GM12864 (cell line): Measurements from ENCODE around the gene ARHGEF40.
A peak's percentile ranks its signal among the peaks of the same experiment; 100 is the strongest.

ENCODE experiments used
- DNase-seq: peaks from one replicate; pipeline ENCODE4 v3.0.0-alpha.2; 2011; ENCODE audit warnings: low read depth
- H3K4me3 ChIP-seq: 2 replicates; pipeline ENCODE4 v1.5.1; 2011; ENCODE audit warnings: mild to moderate bottlenecking, low read depth, low read length, control low read depth
- TF ChIP-seq, protein P1 (sequence below): IDR thresholded peaks from 2 replicates; pipeline ENCODE4 v1.5.1; 2011; ENCODE audit warnings: low read depth, mild to moderate bottlenecking, moderate library complexity, low read length, control low read depth, inconsistent platforms; ENCODE audit errors: missing control alignments

The ARHGEF40 gene

DNA sequence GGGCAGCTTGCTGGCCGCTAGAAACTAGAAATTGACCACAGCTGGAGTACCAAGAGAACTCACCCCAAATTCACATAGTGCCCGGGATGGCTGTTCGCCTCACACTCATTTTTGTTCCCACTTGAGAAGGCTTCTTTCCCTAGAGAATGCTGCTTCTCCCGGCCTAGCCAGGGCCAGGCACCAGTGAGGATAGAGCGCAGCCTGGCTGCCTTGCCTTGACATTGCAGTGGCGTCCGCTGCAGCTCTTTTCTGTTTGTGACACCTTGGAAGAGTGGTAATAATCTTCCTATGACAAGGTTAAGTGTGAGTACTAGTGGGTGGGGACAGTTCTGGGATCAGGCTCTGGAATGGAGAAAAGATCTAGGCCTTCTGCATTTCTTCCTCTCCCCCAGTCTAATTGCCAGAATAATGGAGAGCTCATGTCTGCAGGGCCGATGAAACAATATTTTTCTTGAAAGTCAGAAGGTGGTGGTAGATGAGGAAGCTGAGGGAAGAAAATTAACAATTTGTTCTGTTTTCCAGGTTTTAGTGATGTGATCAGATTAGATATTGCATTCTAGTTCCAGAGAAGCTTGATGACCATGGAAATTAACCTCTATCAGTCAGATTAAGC lies 34.5 kb downstream of the ARHGEF40 start:
- TF ChIP-seq, protein P1, sequence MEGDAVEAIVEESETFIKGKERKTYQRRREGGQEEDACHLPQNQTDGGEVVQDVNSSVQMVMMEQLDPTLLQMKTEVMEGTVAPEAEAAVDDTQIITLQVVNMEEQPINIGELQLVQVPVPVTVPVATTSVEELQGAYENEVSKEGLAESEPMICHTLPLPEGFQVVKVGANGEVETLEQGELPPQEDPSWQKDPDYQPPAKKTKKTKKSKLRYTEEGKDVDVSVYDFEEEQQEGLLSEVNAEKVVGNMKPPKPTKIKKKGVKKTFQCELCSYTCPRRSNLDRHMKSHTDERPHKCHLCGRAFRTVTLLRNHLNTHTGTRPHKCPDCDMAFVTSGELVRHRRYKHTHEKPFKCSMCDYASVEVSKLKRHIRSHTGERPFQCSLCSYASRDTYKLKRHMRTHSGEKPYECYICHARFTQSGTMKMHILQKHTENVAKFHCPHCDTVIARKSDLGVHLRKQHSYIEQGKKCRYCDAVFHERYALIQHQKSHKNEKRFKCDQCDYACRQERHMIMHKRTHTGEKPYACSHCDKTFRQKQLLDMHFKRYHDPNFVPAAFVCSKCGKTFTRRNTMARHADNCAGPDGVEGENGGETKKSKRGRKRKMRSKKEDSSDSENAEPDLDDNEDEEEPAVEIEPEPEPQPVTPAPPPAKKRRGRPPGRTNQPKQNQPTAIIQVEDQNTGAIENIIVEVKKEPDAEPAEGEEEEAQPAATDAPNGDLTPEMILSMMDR, result peak; percentile 96
- DNase-seq, result no peak
- peak overlapping the region; percentile 79 for H3K4me3 ChIP-seq

DNA sequence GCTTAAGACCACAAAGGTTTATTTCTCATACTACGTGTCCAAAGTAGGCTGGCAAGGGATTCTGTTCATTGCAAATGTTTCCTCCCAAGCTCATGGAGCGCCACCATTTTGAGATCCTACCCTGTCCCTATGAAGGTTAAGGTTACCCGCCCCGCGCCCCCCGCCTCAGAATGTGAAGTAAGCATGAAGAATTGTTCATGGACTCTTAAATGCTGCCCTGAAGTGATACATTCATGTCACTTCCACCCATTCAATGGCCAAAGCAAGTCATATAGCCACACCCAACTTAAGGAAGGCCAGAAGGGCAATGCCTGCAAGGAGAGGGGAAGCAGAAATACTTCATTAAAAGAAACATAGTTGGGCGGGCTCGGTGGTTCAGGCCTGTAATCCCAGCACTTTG lies 35.0 kb downstream of the ARHGEF40 start:
- DNase-seq, result no peak
- TF ChIP-seq, protein P1, result no peak
- H3K4me3 ChIP-seq, result peak overlapping the region; percentile 79; the same call in 1 of the 2 replicates

DNA sequence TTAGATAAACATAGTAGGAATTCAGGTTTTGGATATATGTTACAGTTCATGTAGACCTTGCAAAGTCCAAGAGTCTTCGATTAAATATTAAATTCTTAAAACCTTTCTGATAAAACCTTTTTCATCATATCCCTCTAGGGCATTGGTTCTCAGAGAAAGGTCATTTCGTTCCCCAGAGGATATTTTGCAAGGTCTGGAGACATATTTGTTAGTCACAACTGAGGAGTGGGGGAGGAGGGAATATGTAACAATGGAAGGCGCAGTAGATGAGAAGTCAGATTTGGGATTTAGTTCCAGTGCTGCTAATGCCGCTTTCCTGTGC lies 36.0 kb downstream of the ARHGEF40 start:
- TF ChIP-seq, protein P1, result no peak
- no peak overlapping the region for H3K4me3 ChIP-seq
- DNase-seq, result no peak

DNA sequence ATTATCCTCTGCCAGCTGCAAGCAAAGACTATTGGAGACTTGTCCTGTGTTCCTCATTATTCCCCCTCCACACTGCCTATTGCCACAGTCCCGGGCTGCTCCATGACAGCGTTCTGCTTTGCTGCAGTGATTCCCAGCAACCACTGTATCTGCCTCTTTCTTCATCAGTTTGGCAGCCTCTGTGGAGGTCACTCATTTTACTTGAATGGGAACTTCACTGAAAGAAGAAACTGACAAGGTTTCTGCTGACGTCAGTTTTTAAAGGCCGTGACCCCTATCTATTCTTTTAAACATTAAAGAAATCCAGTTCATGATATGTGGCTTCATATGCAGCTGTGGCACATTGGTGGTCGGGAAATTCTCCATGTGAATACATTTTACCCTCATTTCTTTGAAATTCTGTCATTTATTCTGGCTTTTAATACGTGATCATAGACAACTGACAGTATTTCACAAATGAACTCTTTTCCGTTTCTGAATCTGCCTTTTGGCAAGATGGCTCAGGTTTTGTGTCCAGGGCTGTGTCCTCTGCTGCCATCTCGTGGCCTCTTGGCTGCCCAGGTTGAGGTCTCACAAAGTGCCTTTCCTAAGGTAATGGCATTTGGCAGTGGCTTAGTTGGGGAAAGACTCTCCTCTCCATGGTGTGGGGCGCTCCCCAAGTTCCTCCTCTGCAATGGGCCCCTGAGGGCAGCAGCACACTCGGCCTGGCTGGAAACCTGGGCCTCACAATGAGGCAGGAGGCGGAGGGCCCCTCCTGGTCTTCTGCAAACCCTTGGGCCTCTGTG lies 36.6 kb downstream of the ARHGEF40 start:
- no peak for DNase-seq
- no peak overlapping the region for H3K4me3 ChIP-seq

DNA sequence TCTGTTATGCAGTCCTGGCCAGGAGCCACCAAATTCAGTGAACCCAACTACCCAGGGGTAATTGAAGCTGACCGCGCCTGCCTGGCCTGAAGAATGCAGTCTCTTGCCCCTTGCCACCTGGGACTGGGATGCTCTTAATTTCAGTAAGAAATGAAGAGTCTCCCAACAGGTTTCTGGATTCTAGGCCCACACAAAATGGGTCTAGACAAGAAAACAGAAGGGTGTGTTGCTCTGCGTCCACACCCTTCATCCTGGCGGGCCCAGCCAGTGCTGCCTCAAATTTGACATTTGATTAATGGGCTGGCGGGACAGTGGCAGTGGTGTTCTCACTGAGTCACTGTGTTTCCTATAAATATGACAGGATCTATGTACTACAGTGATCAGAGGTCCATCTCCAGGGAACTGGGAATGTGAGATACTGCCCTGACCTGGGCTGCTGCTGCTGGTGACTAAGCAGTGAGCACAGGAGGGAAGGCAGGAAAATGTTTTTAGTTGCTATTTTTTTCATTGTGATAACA lies 37.2 kb downstream of the ARHGEF40 start:
- TF ChIP-seq, protein P1, result no peak
- DNase-seq, result no peak
- H3K4me3 ChIP-seq, result no peak overlapping the region

More for the DNA sequence above, 36.6 kb downstream of the ARHGEF40 start:
- TF ChIP-seq, protein P1, result peak; percentile 90

DNA sequence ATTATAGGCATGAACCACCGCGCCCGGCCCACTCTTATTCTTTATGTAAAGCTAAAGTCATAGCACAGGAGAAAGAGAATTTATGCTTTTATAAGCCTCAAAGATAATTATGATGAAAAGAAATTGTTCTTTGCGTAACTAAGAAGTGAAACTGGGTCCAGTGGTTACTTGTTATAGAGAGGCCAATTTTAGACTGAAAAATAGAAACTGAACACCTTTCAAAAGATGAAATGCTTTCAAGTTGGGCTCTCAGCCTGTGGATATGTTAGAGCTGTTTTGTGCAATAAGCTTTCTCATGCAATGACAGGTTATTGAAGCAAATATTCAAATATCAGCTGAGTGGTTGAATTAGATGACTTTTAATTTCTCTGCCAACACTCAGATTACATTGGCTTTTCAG lies 38.7 kb downstream of the ARHGEF40 start:
- TF ChIP-seq, protein P1, result no peak
- DNase-seq, result no peak
- H3K4me3 ChIP-seq, result no peak overlapping the region
